HepG2 (cell line): Measurements from ENCODE around the gene ACSM3. TPM values are rescaled to one million over a fixed set of nuclear protein-coding genes. Genes with fewer than 3 reads are reported as not detected.
A peak's percentile ranks its signal among the peaks of the same experiment; 100 is the strongest.

Experiments used
- ARNT2 ChIP-seq: sonication (generic); formaldehyde crosslinking; IDR thresholded peaks from 2 replicates; pipeline ENCODE4 v1.8.0; 2022; ENCODE audit warnings: mild to moderate bottlenecking, low read depth, missing genetic modification reagents, moderate library complexity
- ATF1 ChIP-seq: IDR thresholded peaks from 2 replicates; pipeline ENCODE4 v1.6.1; 2016; ENCODE audit warnings: mild to moderate bottlenecking, control low read depth
- CREM ChIP-seq, 2 experiments: sonication (generic) in 1 of 2; formaldehyde crosslinking in 1 of 2; IDR thresholded peaks; 2 replicates each; pipeline versions ENCODE4 v1.4.0 to v1.6.1; 2016 to 2020; ENCODE audit warnings: antibody characterized with exemption in 1 of 2, mild to moderate bottlenecking in 1 of 2, missing genetic modification reagents in 1 of 2
- HNF4G ChIP-seq, 2 experiments: sonication (generic) in 1 of 2; formaldehyde crosslinking in 1 of 2; IDR thresholded peaks; 2 replicates each; pipeline versions ENCODE4 v1.4.0 to v1.6.1; 2011 to 2020; ENCODE audit warnings: borderline replicate concordance in 2 of 2, low read depth in 2 of 2, mild to moderate bottlenecking in 2 of 2, low read length in 1 of 2, missing genetic modification reagents in 1 of 2, moderate library complexity in 1 of 2
- HOXA9 ChIP-seq: sonication (generic); formaldehyde crosslinking; IDR thresholded peaks from 2 replicates; pipeline ENCODE4 v1.8.1; 2022; ENCODE audit warnings: missing genetic modification reagents, mild to moderate bottlenecking, moderate library complexity, borderline replicate concordance
- KAT2B ChIP-seq: fragments of 150-350 bp; IDR thresholded peaks from 2 replicates; pipeline ENCODE4 v1.6.1; 2014; ENCODE audit warnings: low read depth, low read length, borderline replicate concordance
- MIXL1 ChIP-seq: IDR thresholded peaks from 2 replicates; pipeline ENCODE4 v1.6.1; 2016
- NONO ChIP-seq, 2 experiments: fragments of 450-650 bp in 1 of 2; sonication (generic) in 1 of 2; formaldehyde crosslinking in 1 of 2; IDR thresholded peaks in 1 of 2; conservative IDR thresholded peaks in 1 of 2; 2 replicates each; pipeline versions ENCODE4 v1.6.1 to v1.8.0; 2017 to 2022; ENCODE audit warnings: mild to moderate bottlenecking in 1 of 2, missing genetic modification reagents in 1 of 2, moderate library complexity in 1 of 2
- RBM22 ChIP-seq: fragments of 200-400 bp; formaldehyde crosslinking; optimal IDR thresholded peaks from 2 replicates; pipeline ENCODE3; 2017; ENCODE audit warnings: mild to moderate bottlenecking, low read length, moderate library complexity
- SRY ChIP-seq: sonication (generic); formaldehyde crosslinking; IDR thresholded peaks from 2 replicates; pipeline ENCODE4 v1.8.0; 2022; ENCODE audit warnings: mild to moderate bottlenecking, missing genetic modification reagents
- SUZ12 ChIP-seq: fragments of 150-350 bp; IDR thresholded peaks from 2 replicates; pipeline ENCODE4 v1.6.1; 2014; ENCODE audit warnings: low read depth, low read length
- TAF1 ChIP-seq: sonication (generic); formaldehyde crosslinking; IDR thresholded peaks from 2 replicates; pipeline ENCODE4 v1.4.0; 2020; ENCODE audit warnings: missing genetic modification reagents
- THRA ChIP-seq: sonication (generic); formaldehyde crosslinking; IDR thresholded peaks from 2 replicates; pipeline ENCODE4 v1.4.0; 2020; ENCODE audit warnings: missing genetic modification reagents, borderline replicate concordance
- THYN1 ChIP-seq: sonication (generic); formaldehyde crosslinking; IDR thresholded peaks from 2 replicates; pipeline ENCODE4 v1.8.1; 2023; ENCODE audit warnings: low read depth, mild to moderate bottlenecking, moderate library complexity, missing genetic modification reagents, borderline replicate concordance
- YEATS4 ChIP-seq: sonication (generic); formaldehyde crosslinking; IDR thresholded peaks from 2 replicates; pipeline ENCODE4 v1.4.0; 2020; ENCODE audit warnings: missing genetic modification reagents, borderline replicate concordance
- ZNF12 ChIP-seq: sonication (generic); formaldehyde crosslinking; IDR thresholded peaks from 2 replicates; pipeline ENCODE4 v1.5.0; 2020; ENCODE audit warnings: missing genetic modification reagents
- ZNF142 ChIP-seq: sonication (generic); formaldehyde crosslinking; IDR thresholded peaks from 2 replicates; pipeline ENCODE4 v1.4.0; 2020; ENCODE audit warnings: missing genetic modification reagents
- ZNF235 ChIP-seq: sonication (generic); formaldehyde crosslinking; IDR thresholded peaks from 2 replicates; pipeline ENCODE4 v1.8.1; 2023; ENCODE audit warnings: mild to moderate bottlenecking, missing genetic modification reagents, borderline replicate concordance
- ZNF614 ChIP-seq: IDR thresholded peaks from 2 replicates; pipeline ENCODE4 v1.6.1; 2018; ENCODE audit warnings: missing biosample characterization, missing genetic modification reagents, inconsistent platforms, borderline replicate concordance
- ZNF891 ChIP-seq: sonication (generic); formaldehyde crosslinking; IDR thresholded peaks from 2 replicates; pipeline ENCODE4 v1.5.0; 2020; ENCODE audit warnings: mild to moderate bottlenecking, missing genetic modification reagents
- ZSCAN29 ChIP-seq: sonication (generic); formaldehyde crosslinking; conservative IDR thresholded peaks from 2 replicates; pipeline ENCODE4 v1.4.0; 2020; ENCODE audit warnings: mild to moderate bottlenecking, missing genetic modification reagents
- polyA plus RNA-seq, 8 experiments: library from polyadenylated mRNA; depleted of rRNA in 3 of 8; stranded (reverse) in 7 of 8; unstranded in 1 of 8; fragments of >200 nt; fragmentation: Illumina TruSeq in 4 of 8; extraction: Trizol in 4 of 8; gene quantifications; 2 replicates each; pipeline versions ENCODE4 v1.2.1 to v1.2.3, GENCODE V29; 2011 to 2016; ENCODE audit warnings: low read depth in 4 of 8, missing spikeins in 1 of 8, mixed read lengths in 1 of 8; ENCODE audit not compliant: insufficient read depth in 1 of 8
- total RNA-seq, 5 experiments: library from RNA; depleted of rRNA; stranded (reverse); fragments of >200 nt; fragmentation: Illumina TruSeq; extraction: Trizol; gene quantifications; 2 replicates each; pipeline ENCODE4 v1.2.3, GENCODE V29; 2016; ENCODE audit warnings: low read depth in 1 of 5

ACSM3 gene
- total and polyA plus RNA-seq, 2 of the 13 experiments (the other 11 are each of a cell fraction or from before 2014, with no cell fraction given), result 74.0 to 108 TPM

GRCh38 chr16:20803561-20804214, 39.9 kb downstream of the ACSM3 start (continued):
- TF ChIP-seq HNF4G (IDR thresholded peaks at IDR 0.05; ENCODE audit: borderline replicate concordance, low read depth, low read length), result peak; percentile 94
- TF ChIP-seq HNF4G (CRISPR knock-in tag; IDR thresholded peaks at IDR 0.05; ENCODE audit: borderline replicate concordance, low read depth), result peak; percentile 87; the same call in 1 of the 2 replicates
- TF ChIP-seq THYN1 (CRISPR knock-in tag), result peak; percentile 95; the same call in 1 of the 2 replicates
- no peak for TF ChIP-seq KAT2B
- peak; percentile 72; the same call in 1 of the 2 replicates for TF ChIP-seq ARNT2
- TF ChIP-seq SRY (CRISPR knock-in tag), result no peak; the same call in 1 of the 2 replicates
- TF ChIP-seq RBM22, result no peak
- TF ChIP-seq ATF1, result peak; percentile 81
- TF ChIP-seq HOXA9 (CRISPR knock-in tag), result no peak
- no peak for TF ChIP-seq SUZ12
- no peak for TF ChIP-seq ZNF235 (CRISPR knock-in tag)
- no peak for TF ChIP-seq NONO (IDR thresholded peaks at IDR 0.05)
- peak; percentile 74 for TF ChIP-seq NONO (CRISPR knock-in tag; conservative IDR thresholded peaks at IDR 0.05)
- TF ChIP-seq YEATS4 (CRISPR knock-in tag), result peak; percentile 52; the same call in 1 of the 2 replicates
- TF ChIP-seq ZNF614 (CRISPR knock-in tag), result peak; percentile 71; the same call in 1 of the 2 replicates
- TF ChIP-seq CREM (IDR thresholded peaks at IDR 0.05), result peak; percentile 68
- no peak for TF ChIP-seq CREM (CRISPR knock-in tag; IDR thresholded peaks at IDR 0.05)
- no peak for TF ChIP-seq THRA (CRISPR knock-in tag)
- no peak for TF ChIP-seq ZSCAN29
- no peak for TF ChIP-seq ZNF891
- no peak for TF ChIP-seq ZNF142 (CRISPR knock-in tag)
- no peak for TF ChIP-seq ZNF12 (CRISPR knock-in tag)
- TF ChIP-seq TAF1, result peak; percentile 36; the same call in 1 of the 2 replicates
- TF ChIP-seq MIXL1 (CRISPR knock-in tag), result peak; percentile 99
